H54 (cell line): Measurements from ENCODE around the gene TTC28.

Experiments
- DNase-seq: peaks from one replicate; pipeline ENCODE4 v3.0.0; 2011; ENCODE audit warnings: low spot score, mixed read lengths; ENCODE audit not compliant: insufficient read length
- FAIRE-seq: peaks from 3 replicates; lab custom pipeline; 2011; peaks lifted over from hg19 to GRCh38; lab: Jason Lieb, UNC
- POLR2A ChIP-seq: IDR thresholded peaks from 2 replicates; pipeline ENCODE4 v1.6.1; 2011; ENCODE audit warnings: low read depth, mild to moderate bottlenecking, low read length

Gene TTC28

DNA sequence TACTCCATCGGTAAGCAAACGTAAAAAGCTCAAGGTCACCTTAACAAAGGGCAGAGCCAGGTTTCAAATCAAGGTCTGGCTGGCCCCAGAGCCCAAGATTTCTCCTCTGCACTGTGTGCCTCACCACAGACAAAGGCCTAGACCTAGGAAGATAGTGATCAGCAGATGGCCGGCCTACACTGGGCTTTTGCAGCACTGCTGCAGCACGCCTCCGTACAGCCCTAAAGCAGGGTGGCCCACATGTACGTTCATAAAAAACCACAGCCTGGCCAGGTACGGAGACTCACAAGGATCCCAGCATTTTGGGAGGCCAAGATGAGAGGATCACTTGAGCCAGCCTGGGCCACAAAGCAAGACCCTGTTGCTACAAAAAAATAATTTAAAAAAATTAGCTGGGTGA, 654.3 kb downstream of the TTC28 start:
- TF ChIP-seq POLR2A: no peak
- DNase-seq: no peak
- FAIRE-seq: no peak

DNA sequence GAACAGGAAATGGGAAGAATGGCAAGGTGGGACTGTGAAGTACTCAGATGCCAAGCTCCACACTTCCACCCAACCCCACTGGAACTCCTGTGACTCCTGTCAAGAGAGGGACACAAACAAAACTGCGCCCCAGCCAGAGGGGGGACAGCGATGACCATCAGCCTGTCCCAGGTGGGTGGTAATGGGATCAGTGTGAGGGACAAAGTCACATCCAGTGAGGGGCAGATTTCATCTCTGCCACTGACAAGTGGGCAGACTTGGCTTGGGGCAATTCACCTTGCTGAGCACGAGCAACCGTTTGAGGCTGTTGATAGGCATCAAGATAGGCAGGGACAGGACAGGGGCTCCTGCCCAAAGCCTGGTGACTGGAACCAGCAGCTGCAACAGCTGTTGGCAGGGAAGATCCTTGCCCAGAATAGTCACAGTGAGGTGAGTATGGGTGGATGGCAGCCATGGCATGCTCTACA, 655.2 kb downstream of the TTC28 start:
- TF ChIP-seq POLR2A: no peak
- FAIRE-seq (no peak), DNase-seq (no peak)

DNA sequence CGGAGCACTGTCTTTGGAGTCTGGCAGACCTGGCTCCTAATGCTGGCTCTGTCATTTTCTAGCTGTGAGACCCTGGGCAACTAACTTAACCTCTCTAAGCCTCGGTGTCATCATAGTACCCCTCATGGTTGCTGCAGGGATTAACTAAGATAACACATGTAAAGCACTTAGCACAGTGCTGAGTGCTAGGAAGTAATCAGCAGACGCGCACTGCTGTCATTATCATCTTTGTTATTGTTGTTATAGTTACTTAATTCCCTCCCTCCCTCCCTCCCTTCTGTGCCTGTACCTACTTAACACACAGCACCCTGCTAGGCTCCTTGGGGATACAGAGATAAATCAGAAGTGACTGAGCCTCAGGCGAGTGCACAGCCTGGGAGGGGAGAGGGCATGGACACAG, 655.9 kb downstream of the TTC28 start:
- DNase-seq (no peak), FAIRE-seq (no peak)
- no peak for TF ChIP-seq POLR2A

DNA sequence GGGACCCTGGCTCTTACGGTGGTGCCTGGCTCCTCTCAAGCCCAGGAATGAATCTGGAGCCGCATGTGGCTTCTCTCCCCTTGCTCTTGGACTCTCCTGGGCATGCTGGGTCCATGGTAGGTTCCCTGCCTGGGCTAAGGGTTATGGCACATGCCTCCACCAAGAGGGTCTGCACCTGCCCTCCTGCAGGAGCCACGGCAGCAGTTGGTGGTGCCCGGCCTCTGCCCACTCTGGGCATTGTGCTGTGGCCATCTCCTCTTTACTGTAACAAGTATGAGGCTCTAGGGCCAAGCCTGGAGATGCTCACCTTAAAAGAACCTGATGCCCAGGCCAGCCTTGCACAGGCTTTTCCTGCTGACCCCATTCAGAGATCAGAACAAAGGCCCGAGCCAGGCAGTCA, 656.6 kb downstream of the TTC28 start:
- FAIRE-seq (no peak), DNase-seq (no peak)
- no peak for TF ChIP-seq POLR2A

DNA sequence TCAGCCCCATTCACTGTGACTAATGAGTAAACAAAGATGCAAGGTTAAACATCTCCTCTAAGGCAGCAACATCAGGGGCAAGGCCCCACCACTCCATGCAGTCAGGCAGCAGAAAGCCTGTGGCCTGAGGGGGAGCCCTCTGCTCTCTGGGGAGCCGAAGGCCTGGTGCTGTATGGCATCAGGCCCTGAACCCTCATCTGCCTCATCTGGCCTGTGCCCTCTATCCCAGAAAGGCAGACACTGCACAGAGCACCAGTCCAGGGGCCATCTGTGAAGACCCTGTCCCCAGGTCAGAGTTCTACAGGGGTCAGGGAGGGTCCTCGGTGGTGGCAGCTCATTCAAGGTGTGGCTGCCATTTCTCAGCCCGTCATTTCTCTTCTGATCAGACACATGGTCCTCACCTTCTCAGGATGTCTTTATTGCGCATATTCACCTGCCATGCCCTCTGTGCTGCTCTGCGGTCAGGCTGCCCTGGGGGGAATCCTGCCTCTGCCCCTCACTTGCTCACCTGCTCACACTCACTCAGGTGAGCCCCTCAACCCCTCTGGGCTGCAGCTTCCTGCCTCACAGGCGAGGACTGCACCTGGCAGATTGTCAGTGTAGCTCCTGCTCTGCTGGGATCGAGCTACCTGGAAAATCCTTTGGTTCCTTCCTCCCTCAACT, 657.5 kb downstream of the TTC28 start:
- no peak for FAIRE-seq
- no peak for DNase-seq
- no peak for TF ChIP-seq POLR2A

DNA sequence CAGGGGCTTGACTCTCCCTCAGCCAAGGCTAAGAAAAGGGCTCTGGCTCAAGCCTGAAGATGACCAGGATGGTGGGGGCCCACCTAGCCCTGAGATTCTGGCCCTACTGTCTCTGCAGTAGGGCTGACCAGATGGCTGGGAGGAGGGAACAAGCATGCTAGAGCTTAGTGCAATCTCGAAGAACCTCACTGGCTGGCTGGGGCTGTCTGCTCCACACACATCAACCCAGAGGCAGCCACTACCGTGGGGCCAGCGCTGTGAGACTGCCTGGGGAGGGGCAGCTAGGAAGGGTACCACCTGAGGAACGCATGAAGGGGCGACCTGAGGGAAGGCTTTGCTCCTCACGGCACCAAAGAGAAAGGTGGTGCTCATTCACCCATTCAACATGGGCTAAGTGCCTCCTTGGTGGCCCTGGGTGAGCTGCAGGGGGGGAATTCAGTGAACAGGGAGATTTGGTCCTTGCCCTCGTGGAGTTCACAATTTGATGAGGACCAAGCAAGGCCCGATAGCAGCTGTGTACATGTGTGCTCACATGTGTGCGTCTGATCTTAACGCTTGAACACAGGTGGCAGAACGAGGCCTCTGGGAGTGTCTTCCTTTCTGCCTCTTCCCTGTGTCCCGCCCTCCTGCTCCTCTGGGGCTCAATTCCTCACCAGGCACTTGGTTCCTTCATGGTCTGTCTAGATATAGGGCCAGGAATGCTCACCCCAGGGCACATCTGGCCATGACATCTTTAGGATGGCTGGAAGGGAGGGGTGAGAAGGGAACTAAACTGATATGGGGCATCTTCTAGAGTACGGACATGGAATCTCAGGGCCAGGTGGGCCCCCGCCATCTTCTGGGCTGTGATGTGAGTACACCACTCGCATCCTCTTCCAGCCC, 658.3 kb downstream of the TTC28 start:
- TF ChIP-seq POLR2A: no peak
- FAIRE-seq: no peak
- no peak for DNase-seq

DNA sequence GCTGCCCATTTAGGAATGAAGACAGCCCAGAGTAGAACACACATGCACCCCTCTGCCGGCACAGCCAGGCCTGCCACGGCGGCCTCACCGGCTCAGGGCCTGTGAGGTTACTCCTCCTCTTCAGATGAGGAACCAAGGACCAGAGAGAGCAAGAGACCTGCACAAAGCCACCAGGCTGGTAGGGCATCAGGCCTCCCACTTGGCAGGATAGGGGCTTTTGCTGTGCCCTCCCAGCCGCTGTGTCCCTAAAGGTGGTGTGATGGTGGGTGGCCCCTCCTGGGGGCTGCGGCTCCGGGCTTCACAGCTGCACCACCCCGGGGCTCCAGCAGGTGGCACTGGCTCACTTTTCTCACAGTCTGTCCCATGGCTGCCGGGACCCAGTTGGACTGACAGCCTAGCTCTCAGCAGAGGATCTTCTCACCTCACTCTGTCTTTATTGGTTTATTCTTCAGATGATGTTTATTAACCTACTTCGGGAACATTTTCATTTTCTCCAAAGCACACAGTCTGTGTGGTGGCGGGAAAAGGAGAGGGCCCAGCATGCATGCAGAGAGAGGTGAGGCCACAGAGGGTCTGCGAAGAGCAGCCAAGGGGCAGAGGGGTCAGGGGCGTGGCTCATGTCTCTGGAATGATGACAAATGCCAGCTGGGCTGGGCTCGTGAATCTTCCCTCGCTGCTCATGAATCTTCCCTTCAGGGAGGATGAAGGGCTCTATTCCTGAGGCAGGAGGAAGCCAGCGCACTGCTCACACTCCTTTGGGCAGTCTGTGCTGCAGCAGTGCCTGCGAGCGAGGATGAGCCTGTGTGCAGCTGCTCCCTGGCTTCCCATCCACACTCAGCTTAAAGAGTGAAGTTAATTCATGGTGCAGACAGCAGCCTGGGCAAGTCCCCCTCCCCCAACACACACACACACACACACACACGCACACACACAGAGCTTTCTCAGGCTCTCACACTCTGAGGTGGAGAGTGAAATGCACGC, 659.5 kb downstream of the TTC28 start:
- DNase-seq (peak; percentile 50), FAIRE-seq (no peak)
- no peak for TF ChIP-seq POLR2A

DNA sequence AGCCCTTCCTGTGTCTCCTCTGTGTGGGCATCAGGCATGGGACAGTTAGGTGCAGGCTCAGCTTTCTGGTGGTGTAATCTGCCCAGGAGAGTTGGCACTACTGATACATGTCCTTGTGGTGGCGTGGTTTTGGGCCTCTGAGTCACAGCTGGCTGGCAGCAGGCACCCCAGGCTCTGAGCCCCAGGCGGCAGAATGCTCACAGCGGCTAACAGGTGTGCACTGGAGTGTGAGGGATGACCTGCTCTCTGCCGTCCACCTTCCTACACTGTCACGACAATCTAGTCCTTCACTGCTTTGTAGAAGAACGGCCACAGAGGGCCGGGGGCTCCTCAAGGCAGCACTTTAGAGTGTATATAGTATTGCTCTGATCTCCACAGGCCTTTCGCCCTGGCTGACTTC, 660.3 kb downstream of the TTC28 start:
- FAIRE-seq: no peak
- DNase-seq: peak; percentile 61

DNA sequence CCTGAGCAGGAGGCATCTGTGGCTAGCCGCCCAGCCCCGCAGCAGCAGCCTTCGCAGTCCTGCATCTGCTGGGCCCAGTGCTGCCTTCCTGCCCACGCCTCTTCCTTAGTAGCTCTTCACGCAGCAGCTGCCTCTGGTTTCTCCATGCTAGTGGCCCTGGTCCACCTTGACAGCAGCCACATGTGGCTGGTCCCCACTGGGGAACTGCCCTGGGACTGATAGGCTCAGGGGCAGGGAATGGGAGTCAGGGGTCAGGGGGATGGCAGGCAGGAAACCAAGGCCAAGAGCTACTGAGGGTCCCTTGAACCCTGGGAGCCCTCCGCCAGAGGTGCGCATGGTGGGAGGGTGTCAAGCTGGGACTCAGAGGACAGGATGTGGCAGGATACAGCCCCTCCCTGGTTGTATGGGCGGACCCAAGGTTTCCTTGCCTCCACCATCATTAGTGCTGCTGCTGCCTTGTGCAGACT, 661.1 kb downstream of the TTC28 start:
- no peak for FAIRE-seq
- TF ChIP-seq POLR2A: no peak
- DNase-seq: no peak

More for the DNA sequence above, 660.3 kb downstream of the TTC28 start:
- TF ChIP-seq POLR2A: no peak

DNA sequence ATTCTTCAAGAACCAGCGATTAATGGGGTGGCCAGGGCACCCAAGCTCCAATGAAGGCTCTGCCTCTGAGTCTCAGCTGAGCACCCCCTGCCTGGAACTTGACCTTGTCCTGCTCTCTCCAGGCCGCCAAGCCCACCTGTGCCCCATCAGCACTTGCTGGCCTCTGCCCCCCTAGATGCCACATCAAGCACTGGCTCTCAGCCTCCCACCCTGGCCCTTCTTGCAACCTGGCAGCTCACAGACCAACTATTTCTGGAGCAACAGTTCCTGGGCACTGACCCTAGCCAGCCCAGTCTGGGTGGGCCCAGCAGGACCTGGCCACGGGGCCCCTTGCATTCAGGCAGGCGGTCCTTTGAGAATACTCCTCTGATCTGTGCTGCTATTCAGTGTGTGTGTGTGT, 661.8 kb downstream of the TTC28 start:
- no peak for FAIRE-seq
- no peak for DNase-seq
- TF ChIP-seq POLR2A: no peak

DNA sequence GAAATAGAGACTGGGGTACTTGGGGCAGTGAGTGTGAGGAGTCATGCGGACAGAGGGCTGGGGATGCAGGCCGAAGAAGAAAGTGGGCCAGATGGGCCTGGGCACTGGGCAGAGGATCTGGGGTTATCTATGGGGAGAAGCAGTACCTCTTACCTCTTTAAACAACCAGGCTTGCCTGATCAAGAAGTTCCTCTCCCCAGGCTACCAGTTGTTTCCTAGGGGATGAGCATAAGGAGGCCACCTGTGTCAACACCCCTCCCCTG, 662.2 kb downstream of the TTC28 start:
- no peak for TF ChIP-seq POLR2A
- DNase-seq: no peak
- FAIRE-seq: no peak

DNA sequence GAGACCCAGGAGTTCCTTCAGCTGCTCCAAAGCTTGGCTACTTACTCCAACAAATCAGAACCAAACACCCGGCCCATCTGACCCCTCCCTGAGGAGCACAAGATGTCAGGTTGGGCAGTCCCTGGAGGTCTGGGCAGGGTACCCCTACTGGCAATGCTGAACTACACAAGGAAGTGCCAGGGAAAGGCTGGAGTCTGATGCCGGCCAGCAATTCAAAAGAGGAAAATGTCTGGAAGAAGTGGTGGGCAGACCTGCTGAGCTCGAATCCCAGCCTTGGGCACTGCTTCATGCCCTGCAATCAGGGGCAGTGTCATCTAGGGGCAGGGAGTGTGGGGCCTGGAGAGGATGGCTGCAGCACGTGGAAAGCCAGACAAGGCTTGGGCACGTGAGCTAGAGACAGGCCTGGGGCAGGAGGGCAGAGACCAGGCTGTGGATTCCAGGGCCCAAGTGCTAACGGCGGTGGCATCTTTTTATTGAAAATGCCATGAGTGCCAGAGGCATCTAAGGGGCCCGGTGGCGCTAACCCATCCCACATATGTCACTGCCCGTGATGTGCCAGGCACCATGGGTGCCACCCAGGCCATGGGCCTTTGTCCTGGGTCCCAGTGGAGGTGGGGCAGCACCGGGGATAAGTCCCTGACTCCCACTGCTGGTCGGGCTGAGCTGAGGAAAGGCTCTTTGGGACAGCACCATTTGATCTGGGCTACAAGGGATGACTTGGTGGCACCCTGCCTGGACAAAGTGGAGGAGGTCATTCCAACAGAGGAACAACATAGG, 662.7 kb downstream of the TTC28 start:
- FAIRE-seq: no peak
- no peak for TF ChIP-seq POLR2A
- no peak for DNase-seq
